Small intestine (tissue), 7 donors: ENCODE measurements around the gene CLIC6. TPM values are rescaled to one million over a fixed set of nuclear protein-coding genes. Genes with fewer than 3 reads are reported as not detected.

Experiments
- DNase-seq, 2 donors: peaks; one replicate each; pipeline versions ENCODE4 v3.0.0 to v3.0.0-alpha.2; 2013
- FAIRE-seq: peaks from 2 replicates; lab custom pipeline; 2012; peaks lifted over from hg19 to GRCh38; lab: Jason Lieb, UNC
- H3K27ac ChIP-seq, 3 donors: one replicate each; pipeline ENCODE4 v1.5.1; 2013; ENCODE audit warnings: low read length in 2 of 3, mild to moderate bottlenecking in 2 of 3, control low read depth in 1 of 3, inconsistent platforms in 1 of 3, low read depth in 1 of 3, moderate library complexity in 1 of 3
- H3K27me3 ChIP-seq, 3 donors: one replicate each; pipeline ENCODE4 v1.6.1; 2013; ENCODE audit warnings: low read length in 3 of 3, inconsistent platforms in 1 of 3; ENCODE audit not compliant: control insufficient read depth in 3 of 3, insufficient read depth in 3 of 3
- H3K36me3 ChIP-seq, 3 donors: one replicate each; pipeline ENCODE4 v1.6.1; 2013; ENCODE audit warnings: low read length in 3 of 3, inconsistent platforms in 1 of 3, low read depth in 1 of 3, mild to moderate bottlenecking in 1 of 3, moderate library complexity in 1 of 3; ENCODE audit not compliant: control insufficient read depth in 3 of 3, insufficient read depth in 2 of 3
- H3K4me1 ChIP-seq, 3 donors: one replicate each; pipeline ENCODE4 v1.6.1; 2013; ENCODE audit warnings: low read length in 2 of 3, inconsistent platforms in 1 of 3, low read depth in 1 of 3, mild to moderate bottlenecking in 1 of 3, moderate library complexity in 1 of 3; ENCODE audit not compliant: control insufficient read depth in 3 of 3, insufficient read depth in 2 of 3
- H3K4me3 ChIP-seq, 3 donors: one replicate each; pipeline ENCODE4 v1.5.1; 2013; ENCODE audit warnings: low read length in 3 of 3, control low read depth in 1 of 3, inconsistent platforms in 1 of 3, low read depth in 1 of 3, mild to moderate bottlenecking in 1 of 3, moderate library complexity in 1 of 3
- H3K9me3 ChIP-seq, 2 donors: one replicate each; pipeline ENCODE4 v1.6.1; 2013; ENCODE audit warnings: low read depth in 1 of 2, low read length in 1 of 2; ENCODE audit not compliant: control insufficient read depth in 2 of 2, insufficient read depth in 1 of 2
- WGBS, 3 donors: extraction: QIAGEN DNeasy Blood & Tissue Kit; methylation state at CpG; one replicate each; pipeline ENCODE4 v1.1.7; 2013; 5-methylcytosine and 5-hydroxymethylcytosine counted together
- polyA plus RNA-seq, 4 donors: library from polyadenylated mRNA; stranded (reverse) in 3 of 4; unstranded in 1 of 4; fragments of 200-250 nt in 3 of 4; fragments of 120-200 nt in 1 of 4; gene quantifications; one replicate each; pipeline versions ENCODE4 v1.2.1 to v1.2.3, GENCODE V29; 2013
- donor health status: healthy with polysubstance abuse.
- donor health status: control.
- donor health status: control.
- donor health status: Bipolar disorder and iron deficiency.
- donor health status: healthy.

The CLIC6 gene
- polyA plus RNA-seq, 4 donors = 0.22 to 13.8 (median 2.0) TPM

- H3K4me3 ChIP-seq = no peak overlapping the region
- no peaks in the 10 kb centered on the region for H3K27me3 ChIP-seq
- H3K4me1 ChIP-seq = peaks cover 0 to 6% (median 0%) of the 10 kb centered on the region in 3 donors
- peak overlapping the region in 1 of 3 donors; percentile 28 for H3K27ac ChIP-seq
- DNase-seq (peak in 1 of 2 donors; percentile 34), FAIRE-seq (no peak)
- no peaks in the 10 kb centered on the region for H3K9me3 ChIP-seq
- 15 to 66% (median 18%) methylated on average over 3 of the region's 3 CpGs for WGBS, 3 donors
- no peaks in the 10 kb centered on the region for H3K36me3 ChIP-seq
Measured at GRCh38 chr21:34728479-34728878, 59.7 kb downstream of the CLIC6 start.

GRCh38 chr21:34730194-34730593 is 61.4 kb downstream of the CLIC6 start:
- DNase-seq = no peak
- Histone ChIP-seq H3K9me3 (no peaks in the 10 kb centered on the region), H3K27me3 (no peaks in the 10 kb centered on the region), H3K36me3 (no peaks in the 10 kb centered on the region), H3K4me3 (no peak overlapping the region), H3K4me1 (no peaks in the 10 kb centered on the region), H3K27ac (no peak overlapping the region)
- FAIRE-seq = no peak
- 86 to 87% (median 87%) methylated on average over 7 of the region's 7 CpGs for WGBS, 3 donors

- Histone ChIP-seq H3K4me1 (no peaks in the 10 kb centered on the region), H3K27ac (no peak overlapping the region), H3K36me3 (no peaks in the 10 kb centered on the region), H3K27me3 (no peaks in the 10 kb centered on the region), H3K4me3 (no peak overlapping the region), H3K9me3 (no peaks in the 10 kb centered on the region)
- FAIRE-seq (no peak), DNase-seq (no peak)
- 75 to 95% (median 84%) methylated on average over 5 of the region's 5 CpGs for WGBS, 3 donors
Measured at GRCh38 chr21:34730756-34731445, 62.1 kb downstream of the CLIC6 start.

- no peak for DNase-seq
- Histone ChIP-seq H3K27me3 (no peaks in the 10 kb centered on the region), H3K4me3 (no peak overlapping the region), H3K4me1 (no peaks in the 10 kb centered on the region), H3K36me3 (no peaks in the 10 kb centered on the region), H3K9me3 (no peaks in the 10 kb centered on the region), H3K27ac (no peak overlapping the region)
- 83 to 88% (median 86%) methylated on average over 4 of the region's 4 CpGs for WGBS, 3 donors
- no peak for FAIRE-seq
Measured at GRCh38 chr21:34732388-34732821, 63.6 kb downstream of the CLIC6 start.

- DNase-seq = no peak
- Histone ChIP-seq H3K4me3 (no peak overlapping the region), H3K27me3 (no peaks in the 10 kb centered on the region), H3K36me3 (no peaks in the 10 kb centered on the region), H3K9me3 (no peaks in the 10 kb centered on the region), H3K4me1 (no peaks in the 10 kb centered on the region), H3K27ac (no peak overlapping the region)
- 90 to 95% (median 94%) methylated on average over 4 of the region's 4 CpGs for WGBS, 3 donors
- no peak for FAIRE-seq
Measured at GRCh38 chr21:34733852-34734251, 65.1 kb downstream of the CLIC6 start.

GRCh38 chr21:34734696-34735095 is 65.9 kb downstream of the CLIC6 start:
- no peaks in the 10 kb centered on the region for H3K4me1 ChIP-seq
- 94 to 97% (median 94%) methylated on average over 7 of the region's 7 CpGs for WGBS, 3 donors
- DNase-seq (no peak), FAIRE-seq (no peak)
- H3K27me3 ChIP-seq = no peaks in the 10 kb centered on the region
- no peaks in the 10 kb centered on the region for H3K9me3 ChIP-seq
- no peak overlapping the region for H3K27ac ChIP-seq
- no peaks in the 10 kb centered on the region for H3K36me3 ChIP-seq
- no peak overlapping the region for H3K4me3 ChIP-seq

- Histone ChIP-seq H3K4me1 (no peaks in the 10 kb centered on the region), H3K27me3 (no peaks in the 10 kb centered on the region), H3K27ac (no peak overlapping the region), H3K4me3 (no peak overlapping the region), H3K9me3 (no peaks in the 10 kb centered on the region), H3K36me3 (no peaks in the 10 kb centered on the region)
- no peak for DNase-seq
- WGBS, 3 donors = 77 to 93% (median 89%) methylated on average over 6 of the region's 6 CpGs
- FAIRE-seq = no peak
Measured at GRCh38 chr21:34736116-34736874, 67.5 kb downstream of the CLIC6 start.

GRCh38 chr21:34737115-34737514 is 68.3 kb downstream of the CLIC6 start:
- Histone ChIP-seq H3K36me3 (no peaks in the 10 kb centered on the region), H3K27ac (no peak overlapping the region), H3K27me3 (no peaks in the 10 kb centered on the region), H3K4me1 (no peaks in the 10 kb centered on the region), H3K4me3 (no peak overlapping the region), H3K9me3 (no peaks in the 10 kb centered on the region)
- FAIRE-seq (no peak), DNase-seq (no peak)
- 65 to 81% (median 76%) methylated on average over 3 of the region's 3 CpGs for WGBS, 3 donors
